Measurements from ENCODE around the gene PLAGL2. TPM values are rescaled to one million over a fixed set of nuclear protein-coding genes. Genes with fewer than 3 reads are reported as not detected.

Gene PLAGL2
- total RNA-seq, 2 donors from 2014 or later: 11.2 to 17.4 TPM

DNA sequence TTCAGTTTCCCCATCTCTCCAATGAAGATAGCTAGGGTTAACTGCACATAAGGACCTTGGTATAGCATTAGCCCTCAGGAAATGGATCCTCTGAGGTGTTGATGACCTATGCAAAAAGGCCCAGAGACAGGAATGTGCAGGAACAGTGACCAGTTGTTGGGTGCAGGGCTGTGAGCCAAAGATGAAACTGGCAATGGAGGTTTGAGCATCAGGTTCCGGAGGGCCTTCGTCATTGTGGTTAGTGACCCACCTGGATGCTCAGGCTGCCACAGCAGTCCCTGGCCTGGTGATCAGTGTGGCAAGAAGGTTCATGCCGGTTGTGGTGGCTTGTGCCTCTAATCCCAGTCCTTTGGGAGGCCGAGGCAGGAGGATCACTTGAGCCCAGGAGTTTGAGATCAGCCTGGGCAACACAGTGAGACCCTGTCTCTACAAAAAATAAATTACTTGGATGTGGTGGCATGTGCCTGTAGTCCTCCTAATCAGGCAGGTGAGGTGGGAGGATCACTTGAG, 54.3 kb downstream of the PLAGL2 start:
- Histone ChIP-seq H3K4me1 (replicated peaks) (no peaks in the 10 kb centered on the region), H3K36me3 (peaks cover 0 to 9% of the 10 kb centered on the region in 2 donors), H3K4me3 (no peak overlapping the region), H3K9me3 (no peaks in the 10 kb centered on the region), H3K27me3 (replicated peaks; ENCODE audit: insufficient read depth) (no peaks in the 10 kb centered on the region), H3K27ac (no peak overlapping the region)
- intact Hi-C loops (cut with DNase I): no loop called here
- TF ChIP-seq POLR2AphosphoS5 (IDR thresholded peaks at IDR 0.05) (no peak), POLR2A (IDR thresholded peaks at IDR 0.05) (no peak)
- TF ChIP-seq, protein P1, sequence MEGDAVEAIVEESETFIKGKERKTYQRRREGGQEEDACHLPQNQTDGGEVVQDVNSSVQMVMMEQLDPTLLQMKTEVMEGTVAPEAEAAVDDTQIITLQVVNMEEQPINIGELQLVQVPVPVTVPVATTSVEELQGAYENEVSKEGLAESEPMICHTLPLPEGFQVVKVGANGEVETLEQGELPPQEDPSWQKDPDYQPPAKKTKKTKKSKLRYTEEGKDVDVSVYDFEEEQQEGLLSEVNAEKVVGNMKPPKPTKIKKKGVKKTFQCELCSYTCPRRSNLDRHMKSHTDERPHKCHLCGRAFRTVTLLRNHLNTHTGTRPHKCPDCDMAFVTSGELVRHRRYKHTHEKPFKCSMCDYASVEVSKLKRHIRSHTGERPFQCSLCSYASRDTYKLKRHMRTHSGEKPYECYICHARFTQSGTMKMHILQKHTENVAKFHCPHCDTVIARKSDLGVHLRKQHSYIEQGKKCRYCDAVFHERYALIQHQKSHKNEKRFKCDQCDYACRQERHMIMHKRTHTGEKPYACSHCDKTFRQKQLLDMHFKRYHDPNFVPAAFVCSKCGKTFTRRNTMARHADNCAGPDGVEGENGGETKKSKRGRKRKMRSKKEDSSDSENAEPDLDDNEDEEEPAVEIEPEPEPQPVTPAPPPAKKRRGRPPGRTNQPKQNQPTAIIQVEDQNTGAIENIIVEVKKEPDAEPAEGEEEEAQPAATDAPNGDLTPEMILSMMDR (IDR thresholded peaks at IDR 0.05): no peak
- no peak for DNase-seq (ENCODE audit: low spot score)
- WGBS: 98% methylated on average over 4 of the region's 4 CpGs

DNA sequence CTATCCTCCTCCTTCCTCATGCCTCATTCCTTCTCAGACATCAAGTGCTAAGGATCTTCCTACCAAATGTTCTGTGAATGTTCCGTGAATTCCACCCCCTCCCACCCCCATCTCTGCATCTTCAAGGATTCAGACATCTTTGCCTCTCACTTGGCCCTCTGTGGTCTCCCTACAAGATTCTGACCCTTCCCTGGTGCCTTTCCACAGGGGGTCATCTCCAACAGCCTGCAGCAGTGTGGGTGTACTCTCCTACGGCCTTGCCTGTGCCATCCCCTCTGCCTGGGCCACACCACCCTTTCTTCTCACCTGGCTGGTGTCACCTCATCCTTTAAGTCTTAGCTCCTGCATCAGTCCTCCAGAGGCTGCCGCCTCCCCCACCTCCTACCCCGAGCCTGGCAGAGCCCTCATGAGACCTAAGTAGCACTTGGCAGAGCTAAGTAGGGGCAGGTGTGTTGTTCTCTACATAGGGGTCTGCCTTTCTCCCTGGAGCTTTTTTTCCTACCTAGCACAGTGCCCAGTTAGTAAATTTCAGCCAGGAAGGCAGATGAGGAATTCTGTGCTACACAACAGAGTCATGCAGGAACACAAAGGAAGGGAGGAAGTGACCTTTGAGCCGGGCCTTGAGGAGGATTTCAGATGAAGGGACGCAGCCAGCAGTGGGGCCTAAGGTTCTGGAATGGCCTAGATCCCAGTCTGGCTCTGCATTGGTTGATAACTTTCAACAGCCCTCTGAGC, 55.0 kb downstream of the PLAGL2 start:
- H3K36me3 ChIP-seq: peaks cover 0 to 15% of the 10 kb centered on the region in 2 donors
- no peaks in the 10 kb centered on the region for H3K27me3 ChIP-seq (replicated peaks; ENCODE audit: insufficient read depth)
- H3K27ac ChIP-seq: no peak overlapping the region
- H3K4me3 ChIP-seq: no peak overlapping the region
- WGBS: 91% methylated on average over 6 of the region's 6 CpGs
- DNase-seq (ENCODE audit: low spot score): no peak
- no peaks in the 10 kb centered on the region for H3K9me3 ChIP-seq
- TF ChIP-seq, protein P1 (IDR thresholded peaks at IDR 0.05): no peak
- TF ChIP-seq POLR2AphosphoS5 (IDR thresholded peaks at IDR 0.05): no peak
- TF ChIP-seq POLR2A (IDR thresholded peaks at IDR 0.05): no peak
- intact Hi-C loops (cut with DNase I): no loop called here
- H3K4me1 ChIP-seq (replicated peaks): no peaks in the 10 kb centered on the region

DNA sequence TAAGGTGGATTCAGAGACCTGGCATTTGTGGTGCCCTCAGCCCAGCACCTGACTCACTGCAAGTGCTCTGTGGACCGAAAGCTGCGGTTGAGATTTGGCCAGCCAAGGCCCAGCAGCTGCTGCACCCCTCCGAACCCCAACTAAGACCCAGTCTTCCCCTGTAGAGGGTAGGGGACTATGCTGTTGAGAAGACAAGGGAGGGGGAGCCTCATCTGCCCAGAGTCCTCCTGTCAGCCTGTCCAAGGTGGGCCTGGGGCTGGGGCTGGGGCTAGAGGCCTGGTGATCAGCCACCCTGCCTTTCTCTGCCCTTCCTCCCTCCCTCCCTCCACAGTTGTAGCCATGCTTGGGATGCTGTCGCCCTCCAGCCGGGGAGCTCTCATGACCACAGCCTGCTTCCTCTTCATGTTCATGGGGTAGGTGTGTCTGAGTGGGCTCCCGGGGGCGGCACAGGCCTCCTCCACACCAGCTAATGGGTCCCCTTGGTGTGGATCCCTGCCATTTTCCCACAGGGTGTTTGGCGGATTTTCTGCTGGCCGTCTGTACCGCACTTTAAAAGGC, 57.2 kb downstream of the PLAGL2 start:
- Histone ChIP-seq H3K4me1 (replicated peaks) (no peaks in the 10 kb centered on the region), H3K36me3 (peaks cover 0 to 25% of the 10 kb centered on the region in 2 donors), H3K27me3 (replicated peaks; ENCODE audit: insufficient read depth) (no peaks in the 10 kb centered on the region), H3K9me3 (no peaks in the 10 kb centered on the region), H3K4me3 (no peak overlapping the region), H3K27ac (no peak overlapping the region)
- 94% methylated on average over 10 of the region's 10 CpGs for WGBS
- TF ChIP-seq POLR2A (IDR thresholded peaks at IDR 0.05): no peak
- TF ChIP-seq, protein P1 (IDR thresholded peaks at IDR 0.05): no peak
- no peak for TF ChIP-seq POLR2AphosphoS5 (IDR thresholded peaks at IDR 0.05)
- no peak for DNase-seq (ENCODE audit: low spot score)
- intact Hi-C loops (cut with DNase I): no loop called here

DNA sequence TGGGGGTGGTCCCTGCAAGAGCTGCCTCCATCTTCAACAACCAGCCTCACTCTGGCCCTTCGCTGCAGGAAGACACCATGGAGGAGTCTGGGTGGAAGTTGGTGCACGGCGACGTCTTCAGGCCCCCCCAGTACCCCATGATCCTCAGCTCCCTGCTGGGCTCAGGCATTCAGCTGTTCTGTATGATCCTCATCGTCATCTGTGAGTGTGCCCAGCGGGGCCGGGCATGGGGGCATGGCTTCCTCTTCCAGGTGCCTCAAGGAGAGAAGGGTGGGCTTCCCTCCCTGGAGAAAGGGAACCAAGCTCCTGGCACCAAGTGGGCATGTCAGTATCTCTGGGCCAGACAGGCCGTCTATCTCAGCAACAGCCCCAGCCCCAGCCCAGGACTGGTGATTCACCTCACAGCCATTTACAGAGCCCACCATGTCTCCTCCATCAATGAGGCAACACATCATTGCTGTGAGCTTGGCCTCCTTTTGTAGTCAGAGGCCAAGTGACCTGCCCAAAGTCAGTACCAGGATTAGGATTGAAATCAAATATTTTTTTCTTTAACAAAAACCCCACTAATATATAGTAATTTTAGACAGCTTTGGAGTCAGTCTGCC, 57.9 kb downstream of the PLAGL2 start:
- Histone ChIP-seq H3K4me1 (replicated peaks) (no peaks in the 10 kb centered on the region), H3K4me3 (no peak overlapping the region), H3K27ac (no peak overlapping the region), H3K27me3 (replicated peaks; ENCODE audit: insufficient read depth) (no peaks in the 10 kb centered on the region), H3K36me3 (peaks cover 0 to 32% of the 10 kb centered on the region in 2 donors), H3K9me3 (no peaks in the 10 kb centered on the region)
- TF ChIP-seq, protein P1 (IDR thresholded peaks at IDR 0.05): no peak
- TF ChIP-seq POLR2A (IDR thresholded peaks at IDR 0.05) (no peak), POLR2AphosphoS5 (IDR thresholded peaks at IDR 0.05) (no peak)
- DNase-seq (ENCODE audit: low spot score): no peak
- 85% methylated on average over 8 of the region's 8 CpGs for whole genome bisulfite sequencing
- intact Hi-C loops (cut with DNase I): no loop called here

Measured in prostate gland (tissue), 2 donors.